Middle frontal gyrus (tissue), 1 donor: Measurements from ENCODE around the gene DYNC1I1.
A peak's percentile ranks its signal among the peaks of the same experiment; 100 is the strongest.

Source experiments
- DNase-seq: peaks from one replicate; pipeline ENCODE4 v3.0.0-alpha.2; 2015; ENCODE audit warnings: low spot score; ENCODE audit errors: extremely low spot score

DYNC1I1 gene

DNA sequence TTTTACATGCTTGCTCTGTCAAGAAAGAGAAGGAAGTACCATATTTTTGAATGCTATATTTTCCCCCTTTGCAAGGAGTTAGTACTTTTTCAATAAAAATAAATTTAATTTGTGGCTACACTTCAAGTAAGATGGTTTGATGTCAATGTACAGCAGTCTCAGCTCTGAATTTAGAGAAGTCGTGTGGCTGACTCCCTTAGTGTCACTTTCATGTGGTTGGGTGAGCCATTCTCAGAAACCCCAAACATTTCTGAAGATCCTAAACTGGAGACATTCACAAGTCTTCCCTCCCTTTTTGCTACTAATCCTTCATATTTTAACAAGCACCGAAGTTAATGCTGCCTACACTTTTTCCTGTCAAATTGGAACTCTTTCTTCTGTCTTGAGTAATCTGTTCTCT, 244.4 kb downstream of the DYNC1I1 start:
- DNase-seq, result no peak

DNA sequence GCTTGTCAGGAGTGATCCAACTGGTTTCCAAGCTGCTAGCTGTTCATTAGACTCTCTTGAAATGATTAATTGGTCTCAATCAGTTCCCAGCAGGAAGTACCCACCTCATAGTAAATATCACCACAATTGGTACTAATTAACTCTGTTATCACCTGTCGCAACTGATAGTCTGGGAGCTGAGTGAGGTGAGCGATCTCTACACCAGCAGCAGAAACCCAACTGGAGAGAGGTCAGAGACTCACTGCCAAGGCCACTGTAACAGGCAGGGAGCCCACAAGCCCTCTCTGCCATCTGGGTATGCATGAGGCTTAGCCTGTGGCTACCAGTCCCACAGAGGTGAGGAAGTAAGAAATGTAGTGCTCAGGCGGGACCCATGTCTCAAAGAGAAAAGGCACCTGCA, 245.5 kb downstream of the DYNC1I1 start:
- no peak for DNase-seq

DNA sequence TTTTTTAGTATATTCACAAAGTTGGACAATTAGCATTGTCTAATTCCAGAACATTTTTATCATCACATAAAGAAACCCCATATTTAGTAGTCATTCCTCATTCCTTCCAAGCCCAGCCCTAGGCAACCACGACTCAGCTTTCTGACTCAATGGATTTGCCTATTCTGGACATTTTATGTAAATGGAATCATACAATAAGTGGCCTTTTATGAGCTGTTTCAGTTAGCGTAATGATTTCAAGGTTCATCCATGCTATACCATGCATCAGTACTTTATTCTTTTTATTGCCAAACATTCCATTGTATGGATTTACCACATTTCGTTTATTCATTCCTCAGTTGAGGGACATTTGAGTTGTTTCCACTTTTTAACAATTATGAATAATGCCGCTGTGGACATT, 249.2 kb downstream of the DYNC1I1 start:
- no peak for DNase-seq

DNA sequence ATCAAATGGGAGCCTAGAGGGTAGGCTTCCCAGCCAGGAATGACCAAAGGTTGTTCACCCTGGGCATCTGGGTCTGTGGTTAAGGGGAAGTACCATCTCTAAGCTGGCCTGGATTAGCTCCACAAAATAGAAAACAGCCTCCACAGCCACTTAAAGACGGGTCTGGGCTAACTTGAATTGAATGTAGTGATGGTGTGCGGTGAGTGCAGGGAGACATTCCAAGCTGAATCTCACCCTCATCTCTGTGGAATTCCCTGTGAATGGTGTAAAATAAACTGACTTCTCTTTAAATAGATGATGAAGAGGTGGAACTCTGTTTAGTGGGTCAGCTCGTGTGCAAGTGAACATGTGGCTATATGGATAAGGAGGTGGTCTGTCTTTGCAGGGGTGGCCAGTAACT, 251.0 kb downstream of the DYNC1I1 start:
- no peak for DNase-seq

DNA sequence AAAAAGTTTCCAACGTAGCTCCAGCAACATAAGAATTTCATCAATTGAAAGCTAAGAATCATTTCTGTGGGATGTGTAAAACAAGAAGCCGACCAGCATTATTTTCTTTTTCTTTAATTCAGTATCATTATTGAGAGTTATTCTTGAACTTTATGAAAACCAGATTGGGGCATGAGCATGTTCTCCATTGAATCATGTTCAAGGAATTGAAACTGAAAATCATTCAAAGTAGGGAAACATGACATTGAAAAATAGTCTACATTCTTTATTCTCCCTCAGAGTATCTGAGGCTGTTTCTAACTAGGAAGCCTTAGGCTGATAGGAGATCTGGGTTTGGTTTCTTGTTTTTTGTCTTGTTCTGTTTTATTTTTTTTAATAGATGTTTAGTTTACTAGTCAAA, 253.7 kb downstream of the DYNC1I1 start:
- no peak for DNase-seq

DNA sequence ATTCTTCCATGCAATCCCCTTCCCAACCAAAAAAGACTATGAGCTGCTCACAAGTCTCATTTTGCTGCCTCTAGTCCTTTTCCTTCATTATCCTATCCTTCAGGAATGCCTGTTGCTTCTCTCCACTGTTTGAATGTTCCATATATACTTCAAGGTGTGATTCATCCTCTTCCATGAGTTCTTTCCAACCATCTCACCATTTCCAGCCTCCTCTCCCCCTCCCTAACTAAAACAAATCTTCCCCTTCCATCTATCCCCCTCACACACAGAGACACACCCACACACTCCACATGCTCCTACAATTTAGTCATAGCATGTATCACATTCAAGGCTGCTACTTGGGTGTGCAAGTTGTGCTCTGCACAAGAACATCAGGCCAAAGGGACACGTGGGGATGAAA, 254.3 kb downstream of the DYNC1I1 start:
- DNase-seq, result no peak

DNA sequence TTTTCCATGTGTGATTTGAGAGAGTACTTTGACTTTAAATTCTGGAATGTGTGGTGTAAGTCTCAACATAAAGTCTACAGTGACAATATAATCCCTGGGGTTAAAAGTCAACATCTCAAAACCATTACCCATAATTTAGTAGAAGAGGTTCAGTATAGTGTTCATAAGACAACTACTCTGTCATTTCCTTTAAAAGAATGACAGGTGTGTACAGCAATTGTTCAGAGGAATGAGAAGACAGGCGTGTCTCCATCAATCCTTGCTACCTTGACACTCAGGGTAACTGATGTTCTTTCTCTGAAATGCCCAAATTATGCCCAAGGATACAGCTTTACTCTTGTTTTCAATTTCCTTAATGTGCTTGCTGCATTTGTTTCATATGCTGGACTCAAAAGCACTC, 256.4 kb downstream of the DYNC1I1 start:
- DNase-seq, result no peak

DNA sequence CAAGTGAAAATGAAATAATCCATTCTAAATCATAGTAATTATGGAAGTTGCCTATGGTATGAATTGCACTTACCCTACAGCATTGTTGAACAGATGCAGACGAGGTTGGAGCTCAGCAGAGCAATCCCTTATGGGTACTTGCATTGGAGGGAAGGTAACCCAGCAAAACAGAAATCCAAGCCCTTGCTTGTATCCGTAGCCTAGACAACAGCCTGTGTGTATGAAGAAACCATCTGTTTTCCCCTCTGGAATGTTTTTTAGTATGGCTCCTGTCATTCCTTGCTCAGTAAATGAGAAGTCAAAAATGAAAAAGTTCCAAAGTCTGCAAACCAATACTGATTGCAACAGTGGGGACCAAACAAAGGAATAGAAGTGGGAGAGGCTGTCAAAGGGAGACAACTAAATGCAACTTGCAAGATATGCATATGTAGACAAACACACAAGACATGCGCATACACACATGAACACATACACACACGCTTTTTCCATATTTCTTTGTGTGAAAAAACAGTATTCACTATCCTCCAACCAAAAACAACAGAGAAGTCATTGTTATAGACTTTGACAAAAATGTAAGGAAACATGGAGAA, 260.8 kb downstream of the DYNC1I1 start:
- no peak for DNase-seq

DNA sequence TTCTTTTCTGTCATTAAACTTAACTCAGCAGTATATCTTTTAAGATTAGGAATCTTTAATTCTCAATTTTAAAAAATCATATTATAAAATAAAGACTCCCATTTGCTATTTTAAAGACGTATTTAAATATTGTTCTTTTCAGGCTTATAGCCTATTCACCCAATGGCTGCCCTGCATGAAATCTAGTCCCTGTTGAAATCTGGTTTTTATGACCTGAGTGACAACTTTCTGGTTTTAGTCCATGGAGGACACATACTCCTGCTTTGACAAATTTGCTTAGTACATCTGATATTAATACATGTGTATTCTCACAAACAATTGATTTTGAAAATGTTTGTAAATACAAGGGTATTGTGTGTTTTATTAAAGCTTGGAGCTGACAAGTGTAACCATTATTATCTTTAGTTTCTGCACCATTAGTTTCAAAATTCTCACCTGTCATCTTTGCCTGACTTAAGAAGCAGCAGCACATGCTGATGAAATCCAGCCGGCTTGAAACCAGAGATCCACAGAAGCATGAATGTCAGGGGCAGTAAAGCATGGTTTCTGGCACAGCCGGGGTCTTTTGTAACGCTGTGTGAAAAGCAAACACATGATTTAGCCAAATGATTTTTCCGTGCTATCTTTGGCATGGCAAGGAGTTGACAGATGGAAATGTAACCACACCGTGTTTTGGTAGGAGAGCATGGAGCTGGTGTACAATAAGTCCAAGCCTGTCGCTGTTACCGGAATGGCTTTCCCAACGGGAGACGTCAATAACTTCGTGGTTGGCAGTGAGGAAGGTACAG, 262.8 kb downstream of the DYNC1I1 start:
- DNase-seq, result no peak

DNA sequence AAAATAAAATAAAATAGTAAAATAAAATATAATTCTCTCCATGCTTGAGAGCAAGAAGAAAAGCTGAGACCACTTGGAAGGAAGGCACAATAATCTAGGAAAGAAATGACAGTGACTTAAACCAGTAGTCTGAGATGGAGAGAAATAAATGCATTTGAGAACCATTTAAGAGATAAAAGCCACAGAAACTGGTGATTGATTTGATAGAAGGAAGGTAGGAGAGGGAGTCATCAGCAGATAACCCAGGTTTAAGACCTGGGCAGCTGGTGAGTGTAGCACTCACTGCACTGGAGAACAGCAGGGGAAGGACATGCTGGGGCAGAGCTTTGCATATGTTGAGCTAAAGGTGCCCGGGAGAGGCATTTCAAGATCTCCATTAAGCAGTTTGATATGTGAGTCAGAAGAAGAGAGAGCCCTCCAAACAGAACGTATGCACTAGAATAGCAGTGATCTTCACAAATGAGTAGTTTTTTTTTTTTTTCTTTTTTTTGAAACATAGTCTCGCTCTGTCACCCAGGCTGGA, 268.0 kb downstream of the DYNC1I1 start:
- no peak for DNase-seq

DNA sequence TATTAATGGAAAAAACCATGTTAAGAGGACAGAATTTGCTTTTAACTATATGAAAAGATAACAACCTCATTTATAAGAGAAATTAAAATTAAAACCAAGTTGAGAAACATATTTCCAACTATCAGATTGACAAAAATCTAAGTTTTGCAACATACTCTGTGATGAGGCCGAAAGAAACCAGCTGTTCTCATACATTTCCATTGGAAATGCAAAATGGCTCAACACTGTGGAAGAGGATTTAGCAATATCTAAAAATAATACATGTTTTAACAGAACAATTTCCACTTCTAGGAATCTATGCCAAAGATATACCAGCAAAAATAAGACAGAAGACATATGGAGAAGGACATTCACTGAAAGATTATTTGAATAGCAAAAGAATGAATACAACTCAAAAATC, 268.8 kb downstream of the DYNC1I1 start:
- DNase-seq, result peak; percentile 43

DNA sequence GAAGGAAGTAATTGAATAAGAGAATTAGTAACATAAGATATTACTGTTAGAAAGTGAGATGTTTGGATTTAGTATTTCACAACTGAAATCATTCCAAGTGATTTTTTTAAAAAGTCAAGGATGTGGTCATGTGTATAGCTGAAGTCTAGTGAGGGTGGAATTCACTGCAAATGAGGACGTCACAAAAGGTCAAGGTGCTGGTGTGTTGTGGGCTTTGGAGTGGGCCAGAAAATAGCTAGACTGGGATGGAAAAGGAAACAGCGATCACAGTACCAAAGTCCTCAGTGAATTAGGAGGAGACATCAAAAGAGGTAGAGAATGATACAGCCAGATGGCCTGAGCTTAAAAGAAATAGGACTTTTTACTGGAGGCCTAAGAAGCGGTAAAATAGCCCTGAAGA, 272.8 kb downstream of the DYNC1I1 start:
- no peak for DNase-seq

DNA sequence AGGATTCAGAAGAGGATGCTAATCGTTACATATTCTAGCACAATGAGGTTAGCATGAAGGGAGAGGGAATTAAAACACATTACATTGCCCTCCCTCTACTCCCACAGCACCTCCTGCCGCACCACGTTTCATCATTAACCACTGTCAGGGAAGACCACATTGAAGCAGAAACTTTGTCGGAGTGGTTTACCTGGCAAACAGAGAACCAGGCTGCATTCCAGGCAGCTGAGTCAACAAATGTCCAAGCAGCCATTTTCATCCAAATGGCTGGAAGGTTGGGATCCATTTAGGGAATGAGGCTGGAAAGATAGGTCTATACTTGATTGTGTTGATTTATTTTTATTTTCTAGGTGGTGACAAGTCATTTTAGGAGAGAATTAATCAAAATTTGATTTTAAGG, 273.6 kb downstream of the DYNC1I1 start:
- DNase-seq, result no peak

DNA sequence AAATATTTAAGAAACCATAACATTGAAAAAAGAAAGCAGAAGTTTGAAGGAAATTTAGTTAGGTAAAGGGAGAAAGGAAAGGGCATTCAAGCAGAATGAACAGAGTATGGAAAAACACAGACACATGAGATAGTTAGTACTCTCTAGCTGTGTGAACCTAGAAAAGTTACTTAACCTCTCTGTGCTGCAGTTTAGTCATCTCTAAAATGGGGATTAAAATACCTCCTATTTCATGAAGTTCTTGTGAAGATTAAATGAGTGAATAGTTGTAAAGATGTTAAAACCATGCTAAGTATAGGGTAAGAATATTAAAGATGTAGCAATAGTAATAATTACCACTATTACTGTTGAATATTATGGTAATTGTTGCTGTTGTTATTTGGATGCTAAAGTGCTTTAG, 279.9 kb downstream of the DYNC1I1 start:
- DNase-seq, result no peak

DNA sequence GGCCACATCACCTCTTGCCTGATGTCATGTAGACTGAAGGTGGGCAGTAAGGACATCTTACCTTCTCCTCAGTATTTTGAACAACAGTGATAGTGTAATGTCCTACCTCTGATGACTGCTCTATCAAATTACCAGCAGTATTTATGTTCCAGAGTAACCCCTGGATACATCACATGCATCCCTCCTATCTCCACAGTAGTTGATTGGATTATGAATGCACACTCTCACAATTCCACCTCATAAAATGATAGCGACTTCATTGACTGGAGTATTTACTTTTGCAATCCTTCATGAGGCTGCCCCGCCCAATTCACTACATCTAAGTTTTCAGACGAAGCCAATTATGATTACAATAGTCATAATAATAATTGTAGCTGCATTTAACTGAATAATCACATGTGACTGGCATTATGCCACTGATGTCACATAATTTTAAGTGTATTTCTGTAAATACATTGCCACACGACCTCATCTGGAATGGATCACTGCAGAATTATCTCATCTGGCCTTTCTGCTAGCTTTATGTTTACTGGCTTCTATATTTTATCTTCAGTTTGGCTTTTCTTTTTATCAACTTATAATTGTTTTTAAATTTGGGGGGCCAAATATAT, 280.6 kb downstream of the DYNC1I1 start:
- no peak for DNase-seq

DNA sequence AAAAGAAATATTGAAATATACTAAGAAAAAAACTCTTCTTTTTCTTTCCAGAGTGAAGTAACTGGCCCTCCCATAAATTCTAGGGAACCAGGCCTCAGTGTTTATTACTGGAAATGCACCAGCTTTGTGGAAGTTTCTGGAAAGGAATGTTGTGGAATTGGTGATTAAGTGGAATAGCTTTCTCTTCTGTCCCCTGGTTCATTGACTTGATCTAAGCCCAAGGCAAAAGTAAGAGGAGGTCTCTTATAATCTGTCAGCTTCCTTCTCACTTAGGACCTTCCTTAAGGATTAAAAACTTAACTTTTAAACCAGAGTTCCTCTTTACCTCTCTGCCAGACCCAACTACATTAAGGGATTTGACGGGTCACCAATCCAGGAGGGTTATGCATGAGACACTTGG, 283.4 kb downstream of the DYNC1I1 start:
- no peak for DNase-seq

DNA sequence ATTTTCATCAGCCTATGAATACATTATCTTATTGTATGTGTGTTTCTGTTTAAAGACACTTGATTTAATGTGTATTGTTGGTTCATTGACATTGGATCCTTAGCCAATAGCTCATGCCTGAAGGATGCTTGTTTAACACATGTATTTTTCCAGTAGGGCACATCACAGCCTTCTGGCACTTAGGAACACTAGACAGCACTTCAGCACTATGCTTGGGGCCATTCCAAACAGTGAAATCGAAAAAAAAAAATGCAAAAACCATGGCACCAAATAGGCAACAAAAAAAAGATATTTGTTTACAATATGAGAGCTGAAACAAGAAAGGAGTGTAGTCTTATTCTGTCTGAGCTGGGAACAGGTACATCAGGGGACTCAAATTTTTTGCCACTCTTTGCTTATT, 286.7 kb downstream of the DYNC1I1 start:
- no peak for DNase-seq

DNA sequence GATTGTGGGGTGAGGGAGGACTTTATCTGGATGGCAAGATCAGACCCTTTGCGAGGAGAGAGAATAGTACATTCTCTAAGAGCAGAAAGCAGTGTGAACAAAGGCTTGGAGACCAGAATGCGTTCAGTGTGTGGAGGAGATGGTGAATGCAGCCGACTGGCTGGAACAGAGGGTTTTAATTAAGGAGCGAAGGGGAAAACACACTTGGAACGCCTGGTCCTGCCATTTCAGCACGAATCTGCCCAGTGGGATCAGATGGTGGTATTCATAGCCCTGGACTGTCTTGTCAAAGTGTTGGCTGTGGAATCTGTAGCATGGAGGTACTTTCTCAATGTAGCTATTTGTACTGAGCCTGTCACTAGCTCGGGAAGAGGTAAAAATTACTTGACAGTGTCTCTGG, 288.7 kb downstream of the DYNC1I1 start:
- DNase-seq, result no peak

DNA sequence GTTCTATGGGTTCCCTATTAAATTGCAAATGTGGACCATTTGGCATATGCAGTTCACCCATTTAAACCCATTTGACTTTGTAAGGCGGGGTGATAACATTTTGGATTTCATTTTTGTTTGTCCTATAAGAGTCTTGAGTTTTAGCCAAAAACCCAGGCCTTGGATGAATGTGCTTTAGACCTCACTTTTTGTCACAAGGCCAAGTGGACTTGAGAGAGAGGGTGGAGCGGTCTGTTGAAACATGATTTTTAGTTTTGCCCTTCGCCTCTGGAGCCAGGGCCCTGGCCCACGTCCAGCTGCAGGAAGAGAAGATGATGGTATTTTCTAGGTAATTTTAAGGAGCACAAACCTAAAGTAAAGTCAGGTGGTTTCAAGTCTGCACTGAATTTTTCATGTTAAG, 289.5 kb downstream of the DYNC1I1 start:
- DNase-seq, result no peak

DNA sequence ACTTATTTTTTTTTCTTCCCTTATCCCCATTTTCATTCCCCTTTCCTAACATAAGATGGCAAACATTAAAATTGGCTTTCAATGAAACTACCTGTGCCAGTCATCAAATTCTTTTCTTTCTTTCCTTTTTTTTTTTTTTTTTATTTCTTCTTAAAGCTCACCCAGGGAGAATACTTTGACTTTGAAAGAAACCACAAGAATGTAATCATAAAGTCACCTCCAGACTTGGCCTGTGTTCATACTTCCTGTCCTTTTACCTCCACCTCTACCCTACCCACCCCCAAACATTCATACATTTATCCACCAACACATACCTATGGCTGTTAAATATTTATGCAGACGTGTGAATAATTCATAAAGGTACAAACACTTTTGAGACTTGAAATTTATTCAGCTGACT, 295.0 kb downstream of the DYNC1I1 start:
- DNase-seq, result no peak

DNA sequence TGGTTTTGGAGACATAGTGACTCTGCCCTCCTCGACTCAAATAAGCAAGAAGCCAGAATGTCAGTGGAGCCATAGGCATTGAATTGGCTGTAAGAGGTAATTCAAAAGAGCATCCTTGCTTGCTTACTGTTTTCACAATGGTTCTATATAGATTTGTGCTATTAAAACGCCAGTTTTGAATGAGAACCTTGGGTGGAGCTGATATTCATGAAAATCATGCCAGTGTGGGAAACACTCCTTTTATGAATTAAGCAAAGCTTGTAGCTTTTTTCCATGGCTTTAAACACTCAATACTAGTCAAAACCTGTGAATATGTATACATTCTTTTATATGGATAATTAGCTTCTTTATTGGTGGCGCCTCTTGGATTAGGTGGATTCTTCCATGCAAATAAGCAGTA, 297.0 kb downstream of the DYNC1I1 start:
- no peak for DNase-seq

DNA sequence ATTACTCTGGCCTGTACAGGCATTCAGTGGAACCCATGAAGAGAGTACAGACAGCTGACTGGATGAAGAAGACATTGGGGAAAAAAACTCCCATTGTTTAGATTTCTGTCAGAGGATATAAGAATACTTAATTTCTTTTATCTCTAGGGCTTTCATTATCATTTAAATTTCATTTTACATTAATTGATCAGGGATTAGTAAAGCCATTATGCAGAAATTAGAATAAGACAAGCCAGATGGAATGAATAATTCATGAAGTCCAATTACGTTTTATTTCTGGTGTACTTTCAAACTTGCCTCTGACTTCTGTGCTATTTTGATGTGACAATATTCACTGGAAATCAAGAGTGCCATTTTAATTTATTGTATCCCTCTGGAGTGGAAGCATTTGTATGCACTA, 302.5 kb downstream of the DYNC1I1 start:
- no peak for DNase-seq
